HepG2 (cell line): ENCODE data around the gene ADM5. TPM values are rescaled to one million over a fixed set of nuclear protein-coding genes. Genes with fewer than 3 reads are reported as not detected.

Source experiments
- ATRX ChIP-seq: sonication (generic); formaldehyde crosslinking; IDR thresholded peaks from 2 replicates; pipeline ENCODE4 v1.4.0; 2020; ENCODE audit warnings: missing genetic modification reagents, borderline replicate concordance
- CCAR2 ChIP-seq: fragments of 200-400 bp; formaldehyde crosslinking; optimal IDR thresholded peaks from 2 replicates; pipeline ENCODE3; 2018; ENCODE audit warnings: low read depth, mild to moderate bottlenecking, low read length, moderate library complexity
- ETV6 ChIP-seq: sonication (generic); formaldehyde crosslinking; conservative IDR thresholded peaks from 2 replicates; pipeline ENCODE4 v1.4.0; 2020; ENCODE audit warnings: missing genetic modification reagents
- FOXA3 ChIP-seq: IDR thresholded peaks from 2 replicates; pipeline ENCODE4 v1.6.1; 2016; ENCODE audit warnings: missing genetic modification reagents, missing compliant biosample characterization
- GTF2F1 ChIP-seq: fragments of 150-350 bp; IDR thresholded peaks from 2 replicates; pipeline ENCODE4 v1.6.1; 2014; ENCODE audit warnings: low read length
- IRF2 ChIP-seq: IDR thresholded peaks from 2 replicates; pipeline ENCODE4 v1.6.1; 2018; ENCODE audit warnings: missing genetic modification reagents, missing compliant biosample characterization
- KAT7 ChIP-seq: IDR thresholded peaks from 2 replicates; pipeline ENCODE4 v1.6.1; 2018; ENCODE audit warnings: borderline replicate concordance, missing compliant biosample characterization
- NFYB ChIP-seq: sonication (generic); formaldehyde crosslinking; IDR thresholded peaks from 2 replicates; pipeline ENCODE4 v1.4.0; 2020; ENCODE audit warnings: missing genetic modification reagents
- PCBP2 ChIP-seq: fragments of 200-400 bp; formaldehyde crosslinking; optimal IDR thresholded peaks from 2 replicates; pipeline ENCODE3; 2018; ENCODE audit warnings: low read length, low read depth; ENCODE audit not compliant: poor library complexity, severe bottlenecking
- RBAK ChIP-seq: sonication (generic); formaldehyde crosslinking; IDR thresholded peaks from 2 replicates; pipeline ENCODE4 v1.5.1; 2020; ENCODE audit warnings: mild to moderate bottlenecking, missing genetic modification reagents
- REST ChIP-seq, 2 experiments: IDR thresholded peaks; 2 replicates each; pipeline ENCODE4 v1.6.1; 2011 to 2012; ENCODE audit warnings: low read length in 2 of 2, borderline replicate concordance in 1 of 2, low read depth in 1 of 2, mild to moderate bottlenecking in 1 of 2, moderate library complexity in 1 of 2
- SNRNP70 ChIP-seq: fragments of 200-400 bp; formaldehyde crosslinking; IDR thresholded peaks from 2 replicates; pipeline ENCODE4 v1.6.1; 2017; ENCODE audit warnings: mild to moderate bottlenecking, low read depth, low read length, moderate library complexity
- TBL1XR1 ChIP-seq: fragments of 150-350 bp; IDR thresholded peaks from 2 replicates; pipeline ENCODE4 v1.6.1; 2014; ENCODE audit warnings: borderline replicate concordance, low read length; ENCODE audit not compliant: partially characterized antibody
- ZMAT5 ChIP-seq: sonication (generic); formaldehyde crosslinking; IDR thresholded peaks from 2 replicates; pipeline ENCODE4 v1.5.0; 2020; ENCODE audit warnings: mild to moderate bottlenecking, low read depth, missing genetic modification reagents, borderline replicate concordance
- ZNF432 ChIP-seq: sonication (generic); formaldehyde crosslinking; IDR thresholded peaks from 2 replicates; pipeline ENCODE4 v1.5.0; 2020; ENCODE audit warnings: missing genetic modification reagents, mild to moderate bottlenecking, borderline replicate concordance
- ZNF460 ChIP-seq: sonication (generic); formaldehyde crosslinking; IDR thresholded peaks from 2 replicates; pipeline ENCODE4 v1.5.1; 2020; ENCODE audit warnings: missing genetic modification reagents, mild to moderate bottlenecking, borderline replicate concordance
- ZNF512 ChIP-seq: sonication (generic); formaldehyde crosslinking; IDR thresholded peaks from 2 replicates; pipeline ENCODE4 v1.4.0; 2020; ENCODE audit warnings: mild to moderate bottlenecking, missing genetic modification reagents
- ZNF530 ChIP-seq: sonication (generic); formaldehyde crosslinking; IDR thresholded peaks from 2 replicates; pipeline ENCODE4 v1.5.0; 2020; ENCODE audit warnings: low read depth, mild to moderate bottlenecking, missing genetic modification reagents
- ZNF589 ChIP-seq: sonication (generic); formaldehyde crosslinking; conservative IDR thresholded peaks from 2 replicates; pipeline ENCODE4 v1.8.0; 2022; ENCODE audit warnings: mild to moderate bottlenecking, moderate library complexity, missing genetic modification reagents
- ZNF839 ChIP-seq: sonication (generic); formaldehyde crosslinking; IDR thresholded peaks from 2 replicates; pipeline ENCODE4 v1.4.0; 2020; ENCODE audit warnings: missing genetic modification reagents, mild to moderate bottlenecking, borderline replicate concordance
- ZXDC ChIP-seq: sonication (generic); formaldehyde crosslinking; IDR thresholded peaks from 2 replicates; pipeline ENCODE4 v1.5.0; 2020; ENCODE audit warnings: mild to moderate bottlenecking, missing genetic modification reagents
- polyA plus RNA-seq, 8 experiments: library from polyadenylated mRNA; depleted of rRNA in 3 of 8; stranded (reverse) in 7 of 8; unstranded in 1 of 8; fragments of >200 nt; fragmentation: Illumina TruSeq in 4 of 8; extraction: Trizol in 4 of 8; gene quantifications; 2 replicates each; pipeline versions ENCODE4 v1.2.1 to v1.2.3, GENCODE V29; 2011 to 2016; ENCODE audit warnings: low read depth in 4 of 8, missing spikeins in 1 of 8, mixed read lengths in 1 of 8; ENCODE audit not compliant: insufficient read depth in 1 of 8
- total RNA-seq, 5 experiments: library from RNA; depleted of rRNA; stranded (reverse); fragments of >200 nt; fragmentation: Illumina TruSeq; extraction: Trizol; gene quantifications; 2 replicates each; pipeline ENCODE4 v1.2.3, GENCODE V29; 2016; ENCODE audit warnings: low read depth in 1 of 5

Gene ADM5
- total and polyA plus RNA-seq, 2 of the 13 experiments (the other 11 are each of a cell fraction or from before 2014, with no cell fraction given): 2.7 to 4.1 TPM

- no peak for TF ChIP-seq ZXDC
- no peak for TF ChIP-seq NFYB (CRISPR knock-in tag)
- TF ChIP-seq ZNF589 (CRISPR knock-in tag): no peak
- peak in 1 of 2 experiments; percentile 18; a peak in 1 of 4 replicates for TF ChIP-seq REST (IDR thresholded peaks at IDR 0.05; ENCODE audit: borderline replicate concordance in 1 of 2, low read depth in 1 of 2, low read length in 2 of 2)
- no peak for TF ChIP-seq FOXA3 (CRISPR knock-in tag)
- TF ChIP-seq SNRNP70: no peak
- TF ChIP-seq ZNF839 (CRISPR knock-in tag): no peak
- TF ChIP-seq KAT7 (CRISPR knock-in tag): peak; percentile 30; the same call in 1 of the 2 replicates
- TF ChIP-seq ZMAT5 (CRISPR knock-in tag): no peak
- TF ChIP-seq ZNF460 (CRISPR knock-in tag): no peak
- no peak for TF ChIP-seq CCAR2
- TF ChIP-seq ATRX (CRISPR knock-in tag): no peak
- no peak for TF ChIP-seq ZNF530 (CRISPR knock-in tag)
- TF ChIP-seq ZNF512 (CRISPR knock-in tag): no peak
- no peak for TF ChIP-seq ZNF432
- no peak for TF ChIP-seq ETV6 (CRISPR knock-in tag)
- no peak for TF ChIP-seq GTF2F1
- no peak for TF ChIP-seq PCBP2
- TF ChIP-seq TBL1XR1: no peak
- no peak for TF ChIP-seq RBAK (CRISPR knock-in tag)
- TF ChIP-seq IRF2 (CRISPR knock-in tag): peak; percentile 55; the same call in 1 of the 2 replicates
Measured at GRCh38 chr19:49664171-49665035, 25.0 kb upstream of the ADM5 start (continued).
